OCI-LY3 (cell line): Measurements from ENCODE around the gene SH2D1B.

Experiments
- H2AFZ ChIP-seq: fragments of 200-600, 300-600 bp; shearing (Covaris generic); 2 replicates; pipeline ENCODE4 v1.6.0; 2014; ENCODE audit warnings: antibody characterized with exemption, low read depth, low read length
- H3K27ac ChIP-seq: fragments of 200-600, 300-600 bp; sonication (generic); 2 replicates; pipeline ENCODE4 v1.5.1; 2014; ENCODE audit warnings: mild to moderate bottlenecking, low read length, moderate library complexity, mixed read lengths
- H3K27me3 ChIP-seq: fragments of 200-600, 300-600 bp; sonication (generic); 2 replicates; pipeline ENCODE4 v1.6.1; 2014; ENCODE audit warnings: low read depth, low read length, mixed read lengths
- H3K36me3 ChIP-seq: fragments of 200-600, 300-600 bp; sonication (generic); replicated peaks from 2 replicates; pipeline ENCODE3; 2014; ENCODE audit warnings: low read depth, low read length, mixed read lengths
- H3K4me1 ChIP-seq: fragments of 300-600, 200-600 bp; sonication (generic); 2 replicates; pipeline ENCODE4 v1.6.1; 2014; ENCODE audit warnings: low read length, mixed read lengths
- H3K4me2 ChIP-seq: fragments of 200-600, 300-600 bp; sonication (generic); 2 replicates; pipeline ENCODE4 v1.6.1; 2014; ENCODE audit warnings: low read length, mixed read lengths
- H3K4me3 ChIP-seq: fragments of 300-600, 200-600 bp; sonication (generic); 2 replicates; pipeline ENCODE4 v1.5.1; 2014; ENCODE audit warnings: antibody characterized with exemption, mild to moderate bottlenecking, low read length, moderate library complexity
- H3K79me2 ChIP-seq: fragments of 300-600, 200-600 bp; shearing (Covaris generic); 2 replicates; pipeline ENCODE4 v1.6.1; 2014; ENCODE audit warnings: mild to moderate bottlenecking, low read length, mixed read lengths
- H3K9ac ChIP-seq: fragments of 300-600, 200-600 bp; shearing (Covaris generic); 2 replicates; pipeline ENCODE4 v1.6.0; 2014; ENCODE audit warnings: mild to moderate bottlenecking, low read length, moderate library complexity
- H3K9me3 ChIP-seq: fragments of 200-600, 300-600 bp; shearing (Covaris generic); 2 replicates; pipeline ENCODE4 v1.6.1; 2014; ENCODE audit warnings: low read length, mixed read lengths; ENCODE audit not compliant: insufficient read depth
- H4K20me1 ChIP-seq: fragments of 200-600, 300-600 bp; sonication (generic); 2 replicates; pipeline ENCODE4 v1.6.1; 2016; ENCODE audit warnings: low read length, mixed read lengths; ENCODE audit not compliant: insufficient read depth
- EZH2phosphoT487 ChIP-seq: fragments of 200-600 bp; shearing (Covaris generic); IDR thresholded peaks from 2 replicates; pipeline ENCODE4 v1.6.1; 2018; ENCODE audit warnings: antibody characterized with exemption, mixed run types, low read depth
- TF ChIP-seq, protein P1 (sequence below): fragments of 200-600, 300-600 bp; sonication (generic); IDR thresholded peaks from 2 replicates; pipeline ENCODE4 v1.5.1; 2014; ENCODE audit warnings: antibody characterized with exemption, low read length, low read depth

Gene SH2D1B

DNA sequence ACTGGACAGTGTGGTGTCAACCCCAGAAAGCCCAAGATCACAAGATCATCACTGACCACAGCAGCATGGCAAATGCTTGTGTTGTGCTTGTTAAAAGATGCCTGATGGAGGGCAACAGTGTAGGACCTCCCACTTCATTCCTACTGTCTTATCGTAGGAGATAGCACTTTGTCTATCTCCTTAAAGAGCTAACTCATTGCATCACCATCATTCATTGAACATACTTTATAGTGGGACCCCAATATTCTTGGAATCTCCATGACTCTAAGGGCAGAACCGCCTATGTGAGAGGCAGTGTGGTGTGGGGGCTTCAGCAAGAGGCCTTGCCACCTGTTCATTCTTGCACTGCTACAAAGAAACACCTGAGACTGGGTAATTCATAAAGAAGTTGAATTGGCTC, 5.0 kb upstream of the SH2D1B start:
- Histone ChIP-seq H3K9me3 (no peaks in the 10 kb centered on the region), H3K4me1 (no peaks in the 10 kb centered on the region), H2AFZ (no peak overlapping the region), H3K4me2 (no peak overlapping the region), H3K9ac (no peak overlapping the region), H3K27ac (no peak overlapping the region), H3K4me3 (no peak overlapping the region), H3K36me3 (no peaks in the 10 kb centered on the region), H4K20me1 (no peaks in the 10 kb centered on the region), H3K79me2 (no peaks in the 10 kb centered on the region), H3K27me3 (peaks cover 13% of the 10 kb centered on the region; the same call in 1 of the 2 replicates)
- TF ChIP-seq, protein P1, sequence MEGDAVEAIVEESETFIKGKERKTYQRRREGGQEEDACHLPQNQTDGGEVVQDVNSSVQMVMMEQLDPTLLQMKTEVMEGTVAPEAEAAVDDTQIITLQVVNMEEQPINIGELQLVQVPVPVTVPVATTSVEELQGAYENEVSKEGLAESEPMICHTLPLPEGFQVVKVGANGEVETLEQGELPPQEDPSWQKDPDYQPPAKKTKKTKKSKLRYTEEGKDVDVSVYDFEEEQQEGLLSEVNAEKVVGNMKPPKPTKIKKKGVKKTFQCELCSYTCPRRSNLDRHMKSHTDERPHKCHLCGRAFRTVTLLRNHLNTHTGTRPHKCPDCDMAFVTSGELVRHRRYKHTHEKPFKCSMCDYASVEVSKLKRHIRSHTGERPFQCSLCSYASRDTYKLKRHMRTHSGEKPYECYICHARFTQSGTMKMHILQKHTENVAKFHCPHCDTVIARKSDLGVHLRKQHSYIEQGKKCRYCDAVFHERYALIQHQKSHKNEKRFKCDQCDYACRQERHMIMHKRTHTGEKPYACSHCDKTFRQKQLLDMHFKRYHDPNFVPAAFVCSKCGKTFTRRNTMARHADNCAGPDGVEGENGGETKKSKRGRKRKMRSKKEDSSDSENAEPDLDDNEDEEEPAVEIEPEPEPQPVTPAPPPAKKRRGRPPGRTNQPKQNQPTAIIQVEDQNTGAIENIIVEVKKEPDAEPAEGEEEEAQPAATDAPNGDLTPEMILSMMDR: no peak
- no peak for TF ChIP-seq EZH2phosphoT487

DNA sequence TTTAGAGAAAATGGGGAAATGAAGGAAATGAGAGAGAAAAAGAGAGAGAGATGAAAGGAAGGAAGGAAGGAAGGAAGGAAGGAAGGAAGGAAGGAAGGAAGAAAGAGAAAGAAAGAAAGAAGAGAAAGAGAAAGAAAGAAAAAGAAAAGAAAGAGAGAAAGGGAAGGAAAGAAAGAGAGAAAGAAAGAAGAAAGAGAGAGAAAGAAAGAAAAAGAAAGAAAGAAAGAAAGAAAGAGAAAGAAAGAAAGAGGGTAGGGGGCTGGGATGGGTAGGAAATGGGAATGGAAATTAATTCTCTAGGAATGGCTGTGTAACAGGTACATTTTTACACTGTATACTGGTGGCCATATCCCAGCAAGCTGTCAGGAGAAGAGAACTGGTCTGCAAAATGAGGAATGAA, 4.3 kb upstream of the SH2D1B start:
- no peaks in the 10 kb centered on the region for H3K79me2 ChIP-seq
- H2AFZ ChIP-seq: no peak overlapping the region
- TF ChIP-seq, protein P1: no peak
- no peak for TF ChIP-seq EZH2phosphoT487
- peaks cover 16% of the 10 kb centered on the region; the same call in 1 of the 2 replicates for H3K27me3 ChIP-seq
- H3K36me3 ChIP-seq: no peaks in the 10 kb centered on the region
- no peaks in the 10 kb centered on the region for H3K9me3 ChIP-seq
- no peak overlapping the region for H3K4me3 ChIP-seq
- H3K27ac ChIP-seq: no peak overlapping the region
- no peaks in the 10 kb centered on the region for H3K4me1 ChIP-seq
- H3K9ac ChIP-seq: no peak overlapping the region
- H4K20me1 ChIP-seq: no peaks in the 10 kb centered on the region
- H3K4me2 ChIP-seq: no peak overlapping the region

DNA sequence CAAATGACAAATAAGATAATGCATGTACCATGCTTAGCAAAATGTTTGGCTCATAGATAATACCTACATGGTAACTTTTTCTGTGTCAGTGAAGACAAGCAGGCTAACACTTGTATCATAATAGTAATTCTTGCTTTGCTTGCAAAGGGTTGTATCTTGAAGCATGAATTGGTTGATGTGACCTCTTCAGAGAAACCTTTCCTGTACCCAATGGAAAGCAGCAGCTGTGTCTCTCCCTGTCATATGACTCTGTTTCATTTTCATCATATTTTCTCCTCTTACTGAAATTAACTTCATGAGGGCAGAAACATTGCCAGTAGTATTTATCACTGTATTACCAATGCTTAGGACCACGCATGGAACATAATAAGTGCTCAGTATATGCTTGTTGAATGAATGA, 4.4 kb downstream of the SH2D1B start:
- TF ChIP-seq EZH2phosphoT487: no peak
- TF ChIP-seq, protein P1: no peak
- no peak overlapping the region for H3K27ac ChIP-seq
- H3K9ac ChIP-seq: no peak overlapping the region
- no peak overlapping the region for H2AFZ ChIP-seq
- no peaks in the 10 kb centered on the region for H4K20me1 ChIP-seq
- no peaks in the 10 kb centered on the region for H3K4me1 ChIP-seq
- no peaks in the 10 kb centered on the region for H3K9me3 ChIP-seq
- H3K79me2 ChIP-seq: no peaks in the 10 kb centered on the region
- peaks cover 19% of the 10 kb centered on the region; the same call in 1 of the 2 replicates for H3K27me3 ChIP-seq
- H3K4me3 ChIP-seq: no peak overlapping the region
- no peaks in the 10 kb centered on the region for H3K36me3 ChIP-seq
- H3K4me2 ChIP-seq: no peak overlapping the region

DNA sequence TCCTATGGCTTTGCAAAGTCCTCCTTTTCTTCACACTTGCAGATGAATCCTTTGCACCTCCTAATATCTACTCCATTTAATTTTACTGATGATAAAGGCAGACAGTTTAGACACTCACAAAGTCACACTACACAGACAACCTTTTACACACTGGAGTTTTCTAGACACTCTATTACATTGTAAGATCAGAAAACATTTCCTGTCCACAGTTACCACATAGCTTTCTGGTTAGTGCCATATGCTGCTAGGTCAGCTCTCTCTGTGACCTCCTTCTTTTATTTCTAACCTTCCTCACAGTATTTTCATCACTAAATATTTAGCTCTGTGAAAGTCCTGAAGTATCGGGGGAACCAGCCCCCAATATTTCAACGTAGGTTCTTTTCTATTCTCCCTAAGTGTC, 5.1 kb downstream of the SH2D1B start:
- H3K4me3 ChIP-seq: no peak overlapping the region
- no peaks in the 10 kb centered on the region for H3K79me2 ChIP-seq
- H2AFZ ChIP-seq: no peak overlapping the region
- no peak overlapping the region for H3K4me2 ChIP-seq
- H3K27me3 ChIP-seq: peaks cover 14% of the 10 kb centered on the region; the same call in 1 of the 2 replicates
- H3K9me3 ChIP-seq: no peaks in the 10 kb centered on the region
- H4K20me1 ChIP-seq: no peaks in the 10 kb centered on the region
- TF ChIP-seq, protein P1: no peak
- no peak for TF ChIP-seq EZH2phosphoT487
- H3K27ac ChIP-seq: no peak overlapping the region
- no peaks in the 10 kb centered on the region for H3K4me1 ChIP-seq
- H3K9ac ChIP-seq: no peak overlapping the region
- H3K36me3 ChIP-seq: no peaks in the 10 kb centered on the region
